K562 (cell line): ENCODE measurements around the gene STK16. TPM values are rescaled to one million over a fixed set of nuclear protein-coding genes. Genes with fewer than 3 reads are reported as not detected.

Source experiments
- ATF7 ChIP-seq: fragments of 450-650 bp; IDR thresholded peaks from 2 replicates; pipeline ENCODE4 v1.7.1; 2014; ENCODE audit warnings: mild to moderate bottlenecking, moderate library complexity
- BCOR ChIP-seq: fragments of 450-650 bp; IDR thresholded peaks from 2 replicates; pipeline ENCODE4 v1.6.1; 2016
- DPF2 ChIP-seq: fragments of 450-650 bp; IDR thresholded peaks from 2 replicates; pipeline ENCODE4 v1.6.1; 2016
- FOXK2 ChIP-seq, 2 experiments: fragments of 450-650 bp; IDR thresholded peaks in 1 of 2; conservative IDR thresholded peaks in 1 of 2; 2 replicates each; pipeline ENCODE4 v1.6.1; 2016; ENCODE audit warnings: low read depth in 2 of 2, mild to moderate bottlenecking in 1 of 2
- HMGXB4 ChIP-seq: sonication (generic); formaldehyde crosslinking; IDR thresholded peaks from 2 replicates; pipeline ENCODE4 v1.8.1; 2023; ENCODE audit warnings: mild to moderate bottlenecking, missing genetic modification reagents
- NEUROD1 ChIP-seq: fragments of 150-350 bp; IDR thresholded peaks from 2 replicates; pipeline ENCODE4 v1.6.1; 2014; ENCODE audit warnings: borderline replicate concordance, low read length, low read depth; ENCODE audit not compliant: partially characterized antibody
- PCBP1 ChIP-seq: fragments of 200-400 bp; formaldehyde crosslinking; IDR thresholded peaks from 2 replicates; pipeline ENCODE4 v1.6.1; 2018; ENCODE audit warnings: mild to moderate bottlenecking, low read depth, low read length; ENCODE audit not compliant: poor library complexity, severe bottlenecking
- PHF21A ChIP-seq: fragments of 450-650 bp; IDR thresholded peaks from 2 replicates; pipeline ENCODE4 v1.6.1; 2017; ENCODE audit warnings: low read depth, borderline replicate concordance
- POLR2A ChIP-seq: fragments of 450-650 bp; conservative IDR thresholded peaks from 2 replicates; pipeline ENCODE4 v1.6.1; 2016
- POLR2AphosphoS5 ChIP-seq: IDR thresholded peaks from 2 replicates; pipeline ENCODE4 v1.6.1; 2011; ENCODE audit warnings: mild to moderate bottlenecking, low read depth, low read length, moderate library complexity; ENCODE audit not compliant: control insufficient read depth, insufficient read depth
- ZBTB11 ChIP-seq, 3 experiments: fragments of 200-800 bp in 1 of 3; fragments of 250-450 bp in 1 of 3; fragments of 450-650 bp in 1 of 3; sonication (Bioruptor Pico) in 1 of 3; sonication (Bioruptor generic) in 1 of 3; formaldehyde crosslinking in 1 of 3; IDR thresholded peaks; 2 replicates each; pipeline versions ENCODE4 v1.6.1 to v1.8.0; 2016 to 2022; ENCODE audit warnings: mild to moderate bottlenecking in 2 of 3, missing genetic modification characterization in 2 of 3, missing compliant biosample characterization in 1 of 3, moderate library complexity in 1 of 3
- ZBTB7A ChIP-seq: IDR thresholded peaks from 2 replicates; pipeline ENCODE4 v1.6.1; 2011; ENCODE audit warnings: low read depth, mild to moderate bottlenecking, low read length, moderate library complexity, borderline replicate concordance; ENCODE audit not compliant: control insufficient read depth
- ZNF12 ChIP-seq: sonication (generic); formaldehyde crosslinking; IDR thresholded peaks from 2 replicates; pipeline ENCODE4 v1.4.0; 2020; ENCODE audit warnings: mild to moderate bottlenecking, missing genetic modification reagents
- ZNF140 ChIP-seq: fragments of 250-450 bp; sonication (Bioruptor Pico); IDR thresholded peaks from 2 replicates; pipeline ENCODE4 v1.8.0; 2021; ENCODE audit warnings: moderate library complexity, mild to moderate bottlenecking, inconsistent platforms
- ZNF583 ChIP-seq: fragments of 250-450 bp; sonication (Bioruptor Pico); IDR thresholded peaks from 2 replicates; pipeline ENCODE4 v1.4.0; 2020
- ZNF780A ChIP-seq: fragments of 250-450 bp; sonication (Bioruptor Pico); IDR thresholded peaks from 2 replicates; pipeline ENCODE4 v1.5.0; 2021; ENCODE audit warnings: mild to moderate bottlenecking
- polyA plus RNA-seq, 8 experiments: library from polyadenylated mRNA; depleted of rRNA in 4 of 8; stranded (reverse) in 5 of 8; unstranded in 3 of 8; fragments of >200 nt; fragmentation: Nextera tagmentation in 2 of 8; fragmentation: Illumina TruSeq in 1 of 8; extraction: Ambion mirVana in 2 of 8; extraction: Trizol in 1 of 8; gene quantifications; 2 replicates each; pipeline versions ENCODE4 v1.2.1 to v1.2.3, GENCODE V29; 2011 to 2014; ENCODE audit warnings: inconsistent platforms in 1 of 8, missing spikeins in 1 of 8
- total RNA-seq, 7 experiments: library from RNA; depleted of rRNA in 6 of 7; stranded (reverse); fragments of >200 nt in 6 of 7; fragmentation: Illumina TruSeq in 2 of 7; extraction: Trizol in 2 of 7; gene quantifications; 2 replicates each; pipeline versions ENCODE4 v1.2.1 to v1.2.3, GENCODE V29; 2011 to 2021; ENCODE audit warnings: low replicate concordance in 1 of 7

Gene STK16
- total and polyA plus RNA-seq, 9 of the 15 experiments (the other 6 are each of a cell fraction or from before 2014, with no cell fraction given): 5.4 to 36.2 (median 17.8) TPM

DNA sequence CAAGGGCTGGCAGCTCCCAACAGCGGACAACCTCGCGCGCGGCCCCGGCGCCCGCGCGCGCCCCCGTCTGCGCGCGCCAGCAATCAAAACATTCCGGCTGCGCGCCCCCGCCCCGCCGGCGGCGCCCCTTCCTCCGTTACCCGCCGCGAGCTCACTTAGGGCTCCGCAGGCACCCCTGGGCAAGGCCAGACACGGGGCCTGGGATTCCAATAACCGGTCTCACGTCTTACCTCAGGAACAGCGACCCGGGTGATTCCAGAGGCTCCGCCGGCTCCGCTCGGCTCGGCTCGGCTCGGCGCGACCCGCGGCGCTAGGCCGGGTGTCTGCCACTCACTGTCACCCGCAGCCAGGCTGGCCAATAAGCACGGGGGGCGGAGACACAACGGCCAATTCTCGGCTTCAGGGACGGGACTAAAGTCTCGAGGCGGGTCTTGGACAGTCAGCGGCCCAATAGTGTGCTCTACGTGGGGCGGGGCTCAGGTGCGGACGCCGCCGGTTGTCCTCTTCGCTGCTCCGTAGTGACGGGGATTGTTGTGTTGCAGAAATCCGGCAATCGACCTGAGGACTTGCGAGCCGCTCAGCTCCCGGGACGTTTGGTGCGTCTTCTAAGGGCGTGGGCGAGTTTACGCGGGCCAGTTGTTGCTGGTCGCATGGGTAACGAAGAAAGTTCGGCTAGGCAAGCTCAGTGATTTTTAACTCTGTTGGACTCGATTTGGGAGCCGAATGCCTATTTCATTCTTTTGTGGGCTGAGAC lies 15.8 kb upstream of the STK16 start, which contains the start of the genes ANKZF1 and ATG9A (continued):
- no peak for TF ChIP-seq HMGXB4 (CRISPR knock-in tag)
- peak; percentile 66; the same call in 1 of the 2 replicates for TF ChIP-seq ZBTB7A
- no peak for TF ChIP-seq ZNF780A (CRISPR knock-in tag)
- TF ChIP-seq POLR2A: peak; percentile 86
- TF ChIP-seq ATF7: peak; percentile 65; the same call in 1 of the 2 replicates
- TF ChIP-seq NEUROD1: peak; percentile 91
- TF ChIP-seq PCBP1: peak; percentile 46
- no peak for TF ChIP-seq BCOR
- 0 out of 2 replicates have a peak, but pooled peaks have one; percentile 23 for TF ChIP-seq DPF2
- TF ChIP-seq ZNF12 (CRISPR knock-in tag): no peak
- TF ChIP-seq ZBTB11 (CRISPR knock-in tag; IDR thresholded peaks at IDR 0.05): peak in 1 of 3 experiments; percentile 77; a peak in 2 of 6 replicates
- 0 out of 2 replicates have a peak, but pooled peaks have one; percentile 49 for TF ChIP-seq ZNF583
- TF ChIP-seq FOXK2 (conservative IDR thresholded peaks at IDR 0.05 in 1 of 2, IDR thresholded peaks at IDR 0.05 in 1 of 2; ENCODE audit: low read depth in 2 of 2): peak; percentile 69 to 87
- TF ChIP-seq PHF21A: 0 out of 2 replicates have a peak, but pooled peaks have one; percentile 38
- no peak for TF ChIP-seq ZNF140 (CRISPR knock-in tag)
- TF ChIP-seq POLR2AphosphoS5: peak; percentile 86
- TF ChIP-seq, all 486 proteins: peak for 92
